Right atrium auricular region (tissue), 2 donors: ENCODE data around the gene KRTAP9-8. TPM values are rescaled to one million over a fixed set of nuclear protein-coding genes. Genes with fewer than 3 reads are reported as not detected.
"Not testable (repeated sequence)": the region's sequence is repeated elsewhere in the genome, so short reads cannot be mapped to it uniquely, and the experiment has no call there.

ENCODE experiments used
- DNase-seq: peaks from one replicate; pipeline ENCODE4 v3.0.0-alpha.2; 2019; ENCODE audit warnings: low spot score
- H3K27ac ChIP-seq, 2 donors: fragments of 200-600 bp; sonication (generic); 1 replicate in 1 of 2; 2 replicates in 1 of 2; pipeline ENCODE4 v1.5.1; 2016 to 2019
- H3K27me3 ChIP-seq, 2 donors: fragments of 200-600 bp; sonication (generic); one replicate each; pipeline versions ENCODE4 v1.5.1 to v1.6.0; 2017 to 2019
- H3K36me3 ChIP-seq: fragments of 200-600 bp; sonication (generic); one replicate; pipeline ENCODE4 v1.5.1; 2016
- H3K4me1 ChIP-seq, 2 donors: fragments of 200-600 bp; sonication (generic); one replicate each; pipeline versions ENCODE4 v1.5.1 to v1.6.0; 2017 to 2019
- H3K4me3 ChIP-seq, 2 donors: fragments of 200-600 bp; sonication (generic); 1 replicate in 1 of 2; 2 replicates in 1 of 2; pipeline ENCODE4 v1.5.1; 2017 to 2019; ENCODE audit warnings: mild to moderate bottlenecking in 1 of 2, moderate library complexity in 1 of 2
- H3K9me3 ChIP-seq, 2 donors: fragments of 200-600 bp; sonication (generic); one replicate each; pipeline ENCODE4 v1.5.1; 2019
- CTCF ChIP-seq, 2 donors: fragments of 200-600 bp; sonication (generic); IDR thresholded peaks; one replicate each; pipeline ENCODE4 v1.5.1; 2019; ENCODE audit warnings: antibody characterized with exemption in 2 of 2
- total RNA-seq, 2 donors: library from RNA; depleted of rRNA; stranded (reverse); fragments of >200 nt; gene quantifications; one replicate each; pipeline ENCODE4 v1.1.0, GENCODE V29; 2016

Gene KRTAP9-8
- total RNA-seq, 2 donors from 2014 or later = not detected

- Histone ChIP-seq H3K4me1 (no peaks in the 10 kb centered on the region), H3K27ac (no peak overlapping the region), H3K27me3 (no peaks in the 10 kb centered on the region), H3K36me3 (no peaks in the 10 kb centered on the region), H3K4me3 (no peak overlapping the region), H3K9me3 (no peaks in the 10 kb centered on the region)
- no peak for DNase-seq
- TF ChIP-seq CTCF (IDR thresholded peaks at IDR 0.05) = no peak
Measured at GRCh38 chr17:41256291-41256685, 18.5 kb downstream of the KRTAP9-8 start.

GRCh38 chr17:41258406-41258805 is 20.6 kb downstream of the KRTAP9-8 start:
- TF ChIP-seq CTCF (IDR thresholded peaks at IDR 0.05) = no peak
- no peak for DNase-seq
- Histone ChIP-seq H3K4me1 (no peaks in the 10 kb centered on the region), H3K9me3 (no peaks in the 10 kb centered on the region), H3K27me3 (no peaks in the 10 kb centered on the region), H3K36me3 (no peaks in the 10 kb centered on the region), H3K27ac (no peak overlapping the region), H3K4me3 (no peak overlapping the region)

- no peak for DNase-seq
- Histone ChIP-seq H3K27ac (no peak overlapping the region), H3K4me3 (no peak overlapping the region), H3K9me3 (no peaks in the 10 kb centered on the region), H3K27me3 (no peaks in the 10 kb centered on the region), H3K36me3 (no peaks in the 10 kb centered on the region), H3K4me1 (no peaks in the 10 kb centered on the region)
- TF ChIP-seq CTCF (IDR thresholded peaks at IDR 0.05) = no peak
Measured at GRCh38 chr17:41263212-41263611, 25.4 kb downstream of the KRTAP9-8 start.

GRCh38 chr17:41264599-41264998 is 26.8 kb downstream of the KRTAP9-8 start:
- Histone ChIP-seq H3K9me3 (no peaks in the 10 kb centered on the region), H3K36me3 (no peaks in the 10 kb centered on the region), H3K4me3 (no peak overlapping the region), H3K27me3 (no peaks in the 10 kb centered on the region), H3K27ac (no peak overlapping the region), H3K4me1 (no peaks in the 10 kb centered on the region)
- DNase-seq = no peak
- no peak for TF ChIP-seq CTCF (IDR thresholded peaks at IDR 0.05)

GRCh38 chr17:41265078-41265477 is 27.3 kb downstream of the KRTAP9-8 start, which contains the start of gene KRTAP9-6:
Gene KRTAP9-6 (plus strand): TSS chr17:41265378. CDS start chr17:41265378, 0 bp downstream.
- no peak for DNase-seq
- no peaks in the 10 kb centered on the region for H3K9me3 ChIP-seq
- no peak within 1 kb of the TSS for H3K27ac ChIP-seq
- no peaks in the 10 kb centered on the region for H3K4me1 ChIP-seq
- no peak for TF ChIP-seq CTCF (IDR thresholded peaks at IDR 0.05)
- no peaks in the 10 kb centered on the region for H3K36me3 ChIP-seq
- H3K27me3 ChIP-seq = no peaks in the 10 kb centered on the region
- H3K4me3 ChIP-seq = no peak within 1 kb of the TSS

GRCh38 chr17:41267711-41268110 is 29.9 kb downstream of the KRTAP9-8 start:
- no peaks in the 10 kb centered on the region for H3K4me1 ChIP-seq
- no peak for TF ChIP-seq CTCF (IDR thresholded peaks at IDR 0.05)
- H3K4me3 ChIP-seq = no peak overlapping the region
- DNase-seq = no peak
- no peaks in the 10 kb centered on the region for H3K9me3 ChIP-seq
- no peak overlapping the region for H3K27ac ChIP-seq
- no peaks in the 10 kb centered on the region for H3K36me3 ChIP-seq
- H3K27me3 ChIP-seq = no peaks in the 10 kb centered on the region

- H3K9me3 ChIP-seq, H3K36me3 ChIP-seq, H3K27me3 ChIP-seq: not testable (repeated sequence)
Measured at GRCh38 chr17:41271323-41271722, 33.5 kb downstream of the KRTAP9-8 start.

More at GRCh38 chr17:41271323-41271722, 33.5 kb downstream of the KRTAP9-8 start:
- not testable (repeated sequence) for H3K4me1 ChIP-seq, DNase-seq, H3K27ac ChIP-seq, H3K4me3 ChIP-seq
